CD14-positive monocyte (primary cell): ENCODE measurements around the gene HMGXB3. TPM values are rescaled to one million over a fixed set of nuclear protein-coding genes. Genes with fewer than 3 reads are reported as not detected.
"Not testable (repeated sequence)": the region's sequence is repeated elsewhere in the genome, so short reads cannot be mapped to it uniquely, and the experiment has no call there.

Source experiments
- DNase-seq, 3 donors: peaks; one replicate each; pipeline ENCODE4 v3.0.0-alpha.2; 2011 to 2022
- H2AFZ ChIP-seq: 2 replicates; pipeline ENCODE4 v1.6.0; 2012; ENCODE audit warnings: mild to moderate bottlenecking, low read depth, low read length, inconsistent platforms; ENCODE audit not compliant: insufficient read depth, poor library complexity, severe bottlenecking
- H3K27ac ChIP-seq, 2 donors: 1 replicate in 1 of 2; 2 replicates in 1 of 2; pipeline ENCODE4 v1.5.1; 2012 to 2013; ENCODE audit warnings: low read length in 2 of 2, control low read depth in 1 of 2, inconsistent platforms in 1 of 2, low read depth in 1 of 2, mild to moderate bottlenecking in 1 of 2
- H3K27me3 ChIP-seq, 2 donors: one replicate each; pipeline versions ENCODE4 v1.6.0 to v1.6.1; 2011 to 2013; ENCODE audit warnings: low read length in 2 of 2; ENCODE audit not compliant: control insufficient read depth in 2 of 2, insufficient read depth in 2 of 2
- H3K36me3 ChIP-seq, 2 donors: replicated peaks in 1 of 2; 1 replicate in 1 of 2; 2 replicates in 1 of 2; pipeline versions ENCODE4 v1.5.1 to v1.6.1; 2012 to 2013; ENCODE audit warnings: low read length in 2 of 2, control low read depth in 1 of 2, inconsistent platforms in 1 of 2, mild to moderate bottlenecking in 1 of 2; ENCODE audit not compliant: insufficient read depth in 2 of 2, control insufficient read depth in 1 of 2
- H3K4me1 ChIP-seq, 2 donors: 1 replicate in 1 of 2; 2 replicates in 1 of 2; pipeline versions ENCODE4 v1.5.1 to v1.6.1; 2012 to 2013; ENCODE audit warnings: low read length in 2 of 2, control low read depth in 1 of 2, inconsistent platforms in 1 of 2, mild to moderate bottlenecking in 1 of 2, moderate library complexity in 1 of 2; ENCODE audit not compliant: insufficient read depth in 2 of 2, control insufficient read depth in 1 of 2
- H3K4me2 ChIP-seq: replicated peaks from 2 replicates; pipeline ENCODE3; 2012; ENCODE audit warnings: low read length, moderate library complexity, mild to moderate bottlenecking; ENCODE audit not compliant: poor library complexity, severe bottlenecking; ENCODE audit errors: extremely low read depth
- H3K4me3 ChIP-seq, 3 experiments: fragments of 200-600 bp in 1 of 3; sonication (generic) in 1 of 3; replicated peaks in 1 of 3; 1 replicate in 2 of 3; 2 replicates in 1 of 3; pipeline ENCODE4 v1.5.1; 2011 to 2013; ENCODE audit warnings: low read length in 3 of 3, mild to moderate bottlenecking in 3 of 3, control low read depth in 2 of 3, low read depth in 2 of 3, inconsistent platforms in 1 of 3, moderate library complexity in 1 of 3
- H3K79me2 ChIP-seq: 2 replicates; pipeline ENCODE4 v1.6.0; 2012; ENCODE audit warnings: mild to moderate bottlenecking, control low read depth, inconsistent platforms, low read length, moderate library complexity; ENCODE audit not compliant: insufficient read depth
- H3K9ac ChIP-seq: 2 replicates; pipeline ENCODE4 v1.6.0; 2017; ENCODE audit warnings: low read length, mild to moderate bottlenecking; ENCODE audit not compliant: insufficient read depth, poor library complexity, severe bottlenecking
- H3K9me3 ChIP-seq, 2 donors: replicated peaks in 1 of 2; 1 replicate in 1 of 2; 2 replicates in 1 of 2; pipeline versions ENCODE4 v1.5.1 to v1.6.1; 2012 to 2013; ENCODE audit warnings: low read length in 2 of 2, control low read depth in 1 of 2; ENCODE audit not compliant: control insufficient read depth in 1 of 2, insufficient read depth in 1 of 2
- H4K20me1 ChIP-seq: 2 replicates; pipeline ENCODE4 v1.6.0; 2012; ENCODE audit warnings: mild to moderate bottlenecking, low read length, control low read depth, moderate library complexity; ENCODE audit not compliant: insufficient read depth
- H3K27ac Mint-ChIP-seq, 7 donors: one replicate each; pipeline ENCODE4 v1.8.0; 2020; ENCODE audit warnings: mild to moderate bottlenecking in 7 of 7, mixed read lengths in 7 of 7, moderate library complexity in 6 of 7, inconsistent platforms in 2 of 7
- H3K27me3 Mint-ChIP-seq, 3 donors: one replicate each; pipeline ENCODE4 v1.8.0; 2021 to 2022; ENCODE audit warnings: low read depth in 3 of 3, mild to moderate bottlenecking in 3 of 3, mixed read lengths in 3 of 3, moderate library complexity in 3 of 3, inconsistent platforms in 1 of 3
- H3K36me3 Mint-ChIP-seq, 2 donors: one replicate each; pipeline ENCODE4 v1.8.0; 2020; ENCODE audit warnings: mixed read lengths in 2 of 2, inconsistent platforms in 1 of 2, mild to moderate bottlenecking in 1 of 2
- H3K4me1 Mint-ChIP-seq: one replicate; pipeline ENCODE4 v1.8.0; 2020; ENCODE audit warnings: mild to moderate bottlenecking, mixed read lengths
- H3K4me3 Mint-ChIP-seq, 2 donors: one replicate each; pipeline ENCODE4 v1.8.0; 2020; ENCODE audit warnings: mild to moderate bottlenecking in 2 of 2, mixed read lengths in 2 of 2, moderate library complexity in 1 of 2
- H3K9me3 Mint-ChIP-seq, 7 donors: one replicate each; pipeline ENCODE4 v1.8.0; 2020 to 2022; ENCODE audit warnings: mixed read lengths in 7 of 7, mild to moderate bottlenecking in 6 of 7, moderate library complexity in 6 of 7, inconsistent platforms in 2 of 7
- WGBS: methylation state at CpG from one replicate; pipeline ENCODE4 v1.1.5; 2013; ENCODE audit warnings: missing lambda C conversion rate; ENCODE audit not compliant: insufficient coverage; 5-methylcytosine and 5-hydroxymethylcytosine counted together
- intact Hi-C, 2 donors: fragments of 100-400 bp; cut with micrococcal nuclease; formaldehyde crosslinking; loops; one replicate each; pipeline versions ENCODE4 v1.15.0 to v1.15.1; 2023
- polyA plus RNA-seq, 3 donors: library from polyadenylated mRNA; depleted of rRNA in 1 of 3; unstranded in 2 of 3; stranded (reverse) in 1 of 3; fragments of 300-500 nt in 2 of 3; fragments of >200 nt in 1 of 3; fragmentation: Illumina TruSeq in 2 of 3; gene quantifications; 1 replicate in 2 of 3; 2 replicates in 1 of 3; pipeline ENCODE4 v1.2.3, GENCODE V29; 2012 to 2021
- TF ChIP-seq, protein P1 (sequence below): fragments of 200-600 bp; IDR thresholded peaks from one replicate; pipeline ENCODE4 v1.8.0; 2022; ENCODE audit warnings: antibody characterized with exemption, mild to moderate bottlenecking

The HMGXB3 gene
- polyA plus RNA-seq, 3 donors, result 3.1 to 22.9 (median 6.2) TPM

DNA sequence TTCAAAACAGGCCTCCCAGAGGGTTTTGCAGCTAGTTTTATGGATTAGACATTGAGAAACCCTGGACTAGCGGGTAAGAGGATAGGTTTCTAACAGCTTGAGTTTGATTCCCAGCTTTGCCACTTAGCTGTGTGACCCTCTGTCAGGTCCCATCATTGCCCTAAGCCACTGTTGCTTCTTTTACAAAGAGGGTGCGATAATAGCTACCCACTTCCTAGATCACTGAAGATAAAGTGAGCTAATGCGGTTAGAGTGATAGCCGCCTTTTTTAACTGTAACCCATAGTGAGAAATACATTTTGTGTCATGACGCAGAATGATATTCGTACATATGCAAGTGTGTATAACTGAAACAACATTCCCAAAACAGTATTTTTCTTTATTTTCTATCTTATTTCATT, 45.5 kb downstream of the HMGXB3 start:
- Histone ChIP-seq H3K27ac (no peak overlapping the region), H3K9me3 (no peaks in the 10 kb centered on the region), H2AFZ (no peak overlapping the region), H3K9ac (no peak overlapping the region), H3K79me2 (no peaks in the 10 kb centered on the region), H3K4me3 (no peak overlapping the region), H3K27me3 (no peaks in the 10 kb centered on the region), H3K4me1 (peaks cover 12 to 17% of the 10 kb centered on the region in 2 donors), H4K20me1 (peaks cover 27% of the 10 kb centered on the region), H3K36me3 (peaks cover 86 to 96% of the 10 kb centered on the region in 2 donors), H3K4me2 (no peak overlapping the region)
- H3K27me3 Mint-ChIP-seq, result peaks cover 0 to 6% (median 2%) of the 10 kb centered on the region in 3 donors
- WGBS, result 80% methylated on average over 1 of the region's 6 CpGs
- peaks cover 25% of the 10 kb centered on the region for H3K4me1 Mint-ChIP-seq
- peaks cover 0 to 2% (median 0%) of the 10 kb centered on the region in 7 donors for H3K9me3 Mint-ChIP-seq
- no peak overlapping the region for H3K4me3 Mint-ChIP-seq
- TF ChIP-seq, protein P1, sequence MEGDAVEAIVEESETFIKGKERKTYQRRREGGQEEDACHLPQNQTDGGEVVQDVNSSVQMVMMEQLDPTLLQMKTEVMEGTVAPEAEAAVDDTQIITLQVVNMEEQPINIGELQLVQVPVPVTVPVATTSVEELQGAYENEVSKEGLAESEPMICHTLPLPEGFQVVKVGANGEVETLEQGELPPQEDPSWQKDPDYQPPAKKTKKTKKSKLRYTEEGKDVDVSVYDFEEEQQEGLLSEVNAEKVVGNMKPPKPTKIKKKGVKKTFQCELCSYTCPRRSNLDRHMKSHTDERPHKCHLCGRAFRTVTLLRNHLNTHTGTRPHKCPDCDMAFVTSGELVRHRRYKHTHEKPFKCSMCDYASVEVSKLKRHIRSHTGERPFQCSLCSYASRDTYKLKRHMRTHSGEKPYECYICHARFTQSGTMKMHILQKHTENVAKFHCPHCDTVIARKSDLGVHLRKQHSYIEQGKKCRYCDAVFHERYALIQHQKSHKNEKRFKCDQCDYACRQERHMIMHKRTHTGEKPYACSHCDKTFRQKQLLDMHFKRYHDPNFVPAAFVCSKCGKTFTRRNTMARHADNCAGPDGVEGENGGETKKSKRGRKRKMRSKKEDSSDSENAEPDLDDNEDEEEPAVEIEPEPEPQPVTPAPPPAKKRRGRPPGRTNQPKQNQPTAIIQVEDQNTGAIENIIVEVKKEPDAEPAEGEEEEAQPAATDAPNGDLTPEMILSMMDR, result no peak
- H3K27ac Mint-ChIP-seq, result no peak overlapping the region
- intact Hi-C loops, result no loop called here
- H3K36me3 Mint-ChIP-seq, result peaks cover 89 to 96% of the 10 kb centered on the region in 2 donors
- DNase-seq, result no peak

GRCh38 chr5:150050172-150050811, 49.8 kb downstream of the HMGXB3 start:
- H3K9me3 Mint-ChIP-seq, intact Hi-C loops, H3K4me3 Mint-ChIP-seq, H3K9me3 ChIP-seq, H3K27me3 Mint-ChIP-seq, H3K9ac ChIP-seq, H2AFZ ChIP-seq, H3K4me2 ChIP-seq, H3K27me3 ChIP-seq, H3K4me3 ChIP-seq: not testable (repeated sequence)
- Mint-ChIP-seq H3K36me3 (peaks cover 90 to 97% of the 10 kb centered on the region in 2 donors), H3K27ac (peak overlapping the region; percentile 57 to 90 (median 74)), H3K4me1 (peaks cover 46% of the 10 kb centered on the region)
- 93% methylated on average over 6 of the region's 14 CpGs for WGBS
- Histone ChIP-seq H3K4me1 (peaks cover 40 to 44% of the 10 kb centered on the region in 2 donors), H3K36me3 (peaks cover 89 to 96% of the 10 kb centered on the region in 2 donors), H4K20me1 (peaks cover 69% of the 10 kb centered on the region), H3K79me2 (peaks cover 18% of the 10 kb centered on the region), H3K27ac (peak overlapping the region; percentile 24 to 82)
- peak in 1 of 3 donors; percentile 48 for DNase-seq
